SK-N-MC (cell line): ENCODE results near the gene C11orf98.
A peak's percentile ranks its signal among the peaks of the same experiment; 100 is the strongest.

Experiments used
- DNase-seq: peaks from one replicate; pipeline ENCODE4 v3.0.0-alpha.2; 2011; ENCODE audit warnings: low read depth, low spot score
- H3K27ac ChIP-seq: fragments of 200-600 bp; sonication (generic); 2 replicates; pipeline ENCODE4 v1.5.1; 2016; ENCODE audit warnings: mixed run types
- H3K36me3 ChIP-seq: fragments of 200-600 bp; sonication (generic); 2 replicates; pipeline ENCODE4 v1.6.1; 2017; ENCODE audit warnings: antibody characterized with exemption, low read length, mixed read lengths; ENCODE audit not compliant: insufficient read depth
- H3K4me3 ChIP-seq: fragments of 200-600 bp; sonication (generic); 2 replicates; pipeline ENCODE4 v1.5.1; 2016
- H3K9ac ChIP-seq: fragments of 200-600 bp; sonication (generic); 2 replicates; pipeline ENCODE4 v1.8.0; 2017; ENCODE audit warnings: mixed run types, mixed read lengths; ENCODE audit not compliant: insufficient read length
- H3K9me3 ChIP-seq: fragments of 200-600 bp; sonication (generic); 2 replicates; pipeline ENCODE4 v1.6.1; 2017; ENCODE audit warnings: low read depth, mild to moderate bottlenecking, antibody characterized with exemption, low read length, moderate library complexity, mixed read lengths
- EZH2 ChIP-seq: fragments of 200-600 bp; sonication (generic); IDR thresholded peaks from one replicate; pipeline ENCODE4 v1.6.1; 2017; ENCODE audit warnings: antibody characterized with exemption
- FOXP2 ChIP-seq: optimal IDR thresholded peaks from 2 replicates; pipeline ENCODE3; 2011; ENCODE audit warnings: mild to moderate bottlenecking, moderate library complexity; ENCODE audit not compliant: insufficient read depth; ENCODE audit errors: extremely low read length, control extremely low read depth
- POLR2AphosphoS5 ChIP-seq: IDR thresholded peaks from 2 replicates; pipeline ENCODE4 v1.6.1; 2012; ENCODE audit warnings: mild to moderate bottlenecking, low read depth, low read length, borderline replicate concordance

Gene C11orf98

GRCh38 chr11:62665075-62665598 is at the start of gene C11orf98, which contains the start of gene CSKMT:
C11orf98 (minus strand) TSS chr11:62665210; CDS start chr11:62665169, 41 bp downstream.
CSKMT (plus strand) TSS chr11:62665312; CDS start chr11:62665880, 568 bp downstream.
- Histone ChIP-seq H3K36me3 (peaks cover 25% of the 10 kb centered on the region), H3K27ac (peak within 1 kb of the TSS; percentile 78), H3K9me3 (no peaks in the 10 kb centered on the region), H3K4me3 (peak within 1 kb of the TSS; percentile 92), H3K9ac (peak within 1 kb of the TSS; percentile 97)
- DNase-seq, result peak; percentile 67
- no peak for TF ChIP-seq FOXP2
- TF ChIP-seq POLR2AphosphoS5, result peak; percentile 100

GRCh38 chr11:62713343-62713742 is 48.3 kb upstream of the C11orf98 start:
- Histone ChIP-seq H3K36me3 (peaks cover 86% of the 10 kb centered on the region), H3K9ac (no peak overlapping the region), H3K27ac (peak overlapping the region; percentile 70), H3K9me3 (no peaks in the 10 kb centered on the region), H3K4me3 (no peak overlapping the region)
- TF ChIP-seq POLR2AphosphoS5, result no peak
- no peak for TF ChIP-seq EZH2
- no peak for TF ChIP-seq FOXP2
- DNase-seq, result no peak

GRCh38 chr11:62712861-62713260 is 47.9 kb upstream of the C11orf98 start:
- no peak for DNase-seq
- Histone ChIP-seq H3K9ac (no peak overlapping the region), H3K36me3 (peaks cover 82% of the 10 kb centered on the region), H3K9me3 (no peaks in the 10 kb centered on the region), H3K4me3 (no peak overlapping the region), H3K27ac (peak overlapping the region; percentile 70; the same call in 1 of the 2 replicates)
- no peak for TF ChIP-seq FOXP2
- TF ChIP-seq EZH2, result no peak
- TF ChIP-seq POLR2AphosphoS5, result no peak

GRCh38 chr11:62712276-62712812 is 47.3 kb upstream of the C11orf98 start:
- peaks cover 81% of the 10 kb centered on the region for H3K36me3 ChIP-seq
- no peak for DNase-seq
- no peak for TF ChIP-seq POLR2AphosphoS5
- no peak for TF ChIP-seq FOXP2
- TF ChIP-seq EZH2, result no peak
- peak overlapping the region; percentile 70; the same call in 1 of the 2 replicates for H3K27ac ChIP-seq
- no peak overlapping the region for H3K9ac ChIP-seq
- no peaks in the 10 kb centered on the region for H3K9me3 ChIP-seq
- no peak overlapping the region for H3K4me3 ChIP-seq

GRCh38 chr11:62710001-62710345 is 45.0 kb upstream of the C11orf98 start:
- TF ChIP-seq EZH2 (no peak), FOXP2 (no peak), POLR2AphosphoS5 (no peak)
- no peak for DNase-seq
- Histone ChIP-seq H3K4me3 (peak overlapping the region; percentile 59), H3K9ac (peak overlapping the region; percentile 61), H3K36me3 (peaks cover 61% of the 10 kb centered on the region), H3K27ac (peak overlapping the region; percentile 92), H3K9me3 (no peaks in the 10 kb centered on the region)

- H3K4me3 ChIP-seq, result peak overlapping the region; percentile 67
- TF ChIP-seq FOXP2 (no peak), POLR2AphosphoS5 (peak; percentile 69), EZH2 (no peak)
- H3K9me3 ChIP-seq, result no peaks in the 10 kb centered on the region
- peak overlapping the region; percentile 92 for H3K27ac ChIP-seq
- H3K36me3 ChIP-seq, result peaks cover 61% of the 10 kb centered on the region
- peak overlapping the region; percentile 61 for H3K9ac ChIP-seq
- peak; percentile 78 for DNase-seq
Measured at GRCh38 chr11:62709247-62710000, 44.4 kb upstream of the C11orf98 start.

GRCh38 chr11:62708793-62709192 is 43.8 kb upstream of the C11orf98 start:
- H3K9ac ChIP-seq, result peak overlapping the region; percentile 37
- peaks cover 56% of the 10 kb centered on the region for H3K36me3 ChIP-seq
- peak overlapping the region; percentile 71 for H3K27ac ChIP-seq
- TF ChIP-seq FOXP2 (no peak), EZH2 (no peak), POLR2AphosphoS5 (no peak)
- no peaks in the 10 kb centered on the region for H3K9me3 ChIP-seq
- DNase-seq, result no peak
- H3K4me3 ChIP-seq, result peak overlapping the region; percentile 67

- Histone ChIP-seq H3K27ac (peak overlapping the region; percentile 71; the same call in 1 of the 2 replicates), H3K9me3 (no peaks in the 10 kb centered on the region), H3K36me3 (peaks cover 52% of the 10 kb centered on the region), H3K9ac (peak overlapping the region; percentile 37), H3K4me3 (no peak overlapping the region)
- DNase-seq, result no peak
- no peak for TF ChIP-seq EZH2
- TF ChIP-seq POLR2AphosphoS5, result no peak
- TF ChIP-seq FOXP2, result no peak
Measured at GRCh38 chr11:62708392-62708791, 43.4 kb upstream of the C11orf98 start.

GRCh38 chr11:62707277-62707861 is 42.4 kb upstream of the C11orf98 start, which contains the start of the genes BSCL2 and GNG3:
BSCL2 (minus strand) TSS chr11:62707424; CDS start chr11:62707195, 229 bp downstream.
GNG3 (plus strand) TSS chr11:62707676; CDS start chr11:62708296, 620 bp downstream.
- Histone ChIP-seq H3K36me3 (peaks cover 45% of the 10 kb centered on the region), H3K9me3 (no peaks in the 10 kb centered on the region), H3K27ac (peak within 1 kb of the TSS; percentile 71), H3K9ac (peak within 1 kb of the TSS; percentile 47), H3K4me3 (peak within 1 kb of the TSS; percentile 79)
- DNase-seq, result no peak
- TF ChIP-seq FOXP2 (no peak), POLR2AphosphoS5 (peak; percentile 49; the same call in 1 of the 2 replicates), EZH2 (no peak)
